NCI-H2171 treated with DMSO at 0.1 percent for 48 hours (cell line): ENCODE measurements around the gene MARS1.
A peak's percentile ranks its signal among the peaks of the same experiment; 100 is the strongest.
"Not testable (repeated sequence)": the region's sequence is repeated elsewhere in the genome, so short reads cannot be mapped to it uniquely, and the experiment has no call there.

Experiments
- DNase-seq: peaks from one replicate; lab custom pipeline; 2025; lab: John Stamatoyannopoulos, UW

Gene MARS1

GRCh38 chr12:57487597-57488401 is at the start of gene MARS1:
MARS1 (plus strand) TSS chr12:57488068; CDS start chr12:57488091, 23 bp downstream.
- peak; percentile 97 for DNase-seq

GRCh38 chr12:57438400-57438799 is 49.5 kb upstream of the MARS1 start:
- DNase-seq, result no peak

GRCh38 chr12:57439762-57440266 is 48.1 kb upstream of the MARS1 start:
- no peak for DNase-seq

DNA sequence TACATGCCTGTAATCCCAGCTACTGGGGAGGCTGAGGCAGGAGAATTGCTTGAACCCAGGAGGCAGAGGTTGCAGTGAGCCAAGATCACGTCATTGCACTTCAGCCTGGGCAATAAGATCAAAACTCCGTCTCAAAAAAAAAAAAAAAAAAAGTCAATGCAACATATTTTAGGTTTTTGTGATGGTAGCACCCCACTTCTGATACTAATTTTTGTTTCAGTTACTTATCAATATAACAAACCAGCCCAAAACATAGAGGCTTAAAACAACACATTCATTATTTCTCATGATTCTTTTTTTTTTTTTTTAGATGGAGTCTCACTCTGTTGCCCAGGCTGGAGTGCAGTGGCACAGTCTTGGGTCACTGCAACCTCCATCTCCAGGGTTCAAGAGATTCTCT is 46.5 kb upstream of the MARS1 start:
- not testable (repeated sequence) for DNase-seq

GRCh38 chr12:57441846-57442427 is 45.9 kb upstream of the MARS1 start:
- DNase-seq, result no peak

GRCh38 chr12:57444337-57444736 is 43.5 kb upstream of the MARS1 start:
- DNase-seq, result not testable (repeated sequence)

- DNase-seq, result no peak
Measured at GRCh38 chr12:57444744-57445143, 43.1 kb upstream of the MARS1 start.

- DNase-seq, result no peak
Measured at GRCh38 chr12:57446292-57446960, 41.4 kb upstream of the MARS1 start.

GRCh38 chr12:57448669-57449068 is 39.2 kb upstream of the MARS1 start:
- no peak for DNase-seq

GRCh38 chr12:57449375-57449774 is 38.5 kb upstream of the MARS1 start:
- no peak for DNase-seq

GRCh38 chr12:57450057-57450456 is 37.8 kb upstream of the MARS1 start:
- no peak for DNase-seq

- DNase-seq, result no peak
Measured at GRCh38 chr12:57451233-57451778, 36.6 kb upstream of the MARS1 start.

DNA sequence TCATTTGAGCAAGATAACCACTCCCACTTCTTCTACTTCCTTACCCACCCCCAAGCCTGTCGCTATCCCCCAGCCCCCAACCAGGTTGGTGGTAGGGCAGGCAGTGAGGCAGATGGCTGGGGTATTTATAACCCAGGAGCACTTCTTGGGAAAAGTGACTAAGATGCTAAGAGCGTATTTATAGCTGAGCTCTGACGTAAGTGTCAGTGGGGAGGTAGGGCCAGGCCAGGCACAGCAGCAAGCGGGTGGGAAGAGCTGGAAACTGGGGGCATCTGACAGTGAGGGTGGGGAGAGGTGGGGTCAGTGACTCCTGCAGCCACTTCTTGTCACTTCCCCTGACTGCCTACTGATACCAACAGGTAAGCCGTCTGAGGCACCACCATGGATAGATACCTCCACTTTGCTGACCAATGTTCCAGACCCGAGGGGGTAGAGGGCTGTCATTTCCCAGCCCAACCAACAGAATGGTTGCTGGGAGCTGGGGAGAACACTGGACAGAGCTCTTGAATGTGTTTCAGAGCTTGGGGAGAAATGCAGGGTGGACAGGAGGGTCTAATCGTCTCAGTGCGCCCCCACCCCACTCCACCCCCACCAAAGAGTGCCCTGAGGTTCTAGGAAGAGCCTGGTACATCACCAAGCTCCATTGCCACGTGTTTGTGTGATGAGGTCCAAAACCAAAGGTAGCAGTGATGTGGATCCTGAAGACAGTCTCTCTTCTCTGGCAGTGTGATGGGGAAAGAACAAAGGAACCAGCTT is 35.5 kb upstream of the MARS1 start:
- peak; percentile 81 for DNase-seq

DNA sequence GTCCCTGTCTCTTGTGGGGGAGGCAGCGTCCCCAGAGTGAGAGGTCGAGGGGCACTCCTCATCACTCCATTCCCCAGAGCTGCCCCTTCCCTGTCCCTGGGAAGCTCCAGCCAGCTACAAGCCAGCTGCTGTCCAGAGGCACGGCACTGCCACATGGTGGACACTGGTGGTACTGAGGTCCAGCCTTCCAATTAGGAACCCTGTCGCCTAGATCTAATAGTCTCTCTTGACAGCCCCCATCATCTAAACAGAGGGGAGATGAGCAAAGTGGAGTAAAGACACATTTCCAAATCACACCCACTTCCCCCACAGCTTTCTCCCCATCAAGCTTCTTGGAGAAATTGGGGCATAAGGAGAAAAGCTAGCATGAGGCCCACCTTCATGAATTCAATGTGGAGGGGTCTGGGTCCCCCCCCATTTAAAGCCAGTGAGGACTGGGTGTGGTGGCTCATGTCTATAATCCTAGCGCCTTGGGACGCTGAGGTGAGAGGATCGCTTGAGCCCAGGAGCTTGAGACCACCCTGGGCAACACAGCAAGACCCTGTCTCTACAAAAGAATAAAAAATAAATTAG is 34.8 kb upstream of the MARS1 start:
- DNase-seq, result peak; percentile 54

- no peak for DNase-seq
Measured at GRCh38 chr12:57454213-57454565, 33.7 kb upstream of the MARS1 start.

GRCh38 chr12:57454566-57455373 is 33.1 kb upstream of the MARS1 start, which contains the start of gene INHBE:
INHBE (plus strand) TSS chr12:57455307; CDS start chr12:57455537, 230 bp downstream.
- peak; percentile 84 for DNase-seq

GRCh38 chr12:57455374-57456144 is 32.3 kb upstream of the MARS1 start:
- DNase-seq, result peak; percentile 84

GRCh38 chr12:57456145-57456700 is 31.6 kb upstream of the MARS1 start:
- DNase-seq, result peak; percentile 83

DNA sequence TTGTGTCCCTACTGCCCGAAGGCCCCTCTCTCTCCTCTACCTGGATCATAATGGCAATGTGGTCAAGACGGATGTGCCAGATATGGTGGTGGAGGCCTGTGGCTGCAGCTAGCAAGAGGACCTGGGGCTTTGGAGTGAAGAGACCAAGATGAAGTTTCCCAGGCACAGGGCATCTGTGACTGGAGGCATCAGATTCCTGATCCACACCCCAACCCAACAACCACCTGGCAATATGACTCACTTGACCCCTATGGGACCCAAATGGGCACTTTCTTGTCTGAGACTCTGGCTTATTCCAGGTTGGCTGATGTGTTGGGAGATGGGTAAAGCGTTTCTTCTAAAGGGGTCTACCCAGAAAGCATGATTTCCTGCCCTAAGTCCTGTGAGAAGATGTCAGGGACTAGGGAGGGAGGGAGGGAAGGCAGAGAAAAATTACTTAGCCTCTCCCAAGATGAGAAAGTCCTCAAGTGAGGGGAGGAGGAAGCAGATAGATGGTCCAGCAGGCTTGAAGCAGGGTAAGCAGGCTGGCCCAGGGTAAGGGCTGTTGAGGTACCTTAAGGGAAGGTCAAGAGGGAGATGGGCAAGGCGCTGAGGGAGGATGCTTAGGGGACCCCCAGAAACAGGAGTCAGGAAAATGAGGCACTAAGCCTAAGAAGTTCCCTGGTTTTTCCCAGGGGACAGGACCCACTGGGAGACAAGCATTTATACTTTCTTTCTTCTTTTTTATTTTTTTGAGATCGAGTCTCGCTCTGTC is 31.0 kb upstream of the MARS1 start:
- DNase-seq, result no peak
